Glutamatergic neuron (in vitro differentiated cells): ENCODE data around the gene STAT4. TPM values are rescaled to one million over a fixed set of nuclear protein-coding genes. Genes with fewer than 3 reads are reported as not detected.

Source experiments
- DNase-seq: peaks from one replicate; pipeline ENCODE4 v3.0.0; 2022
- H3K27ac Mint-ChIP-seq: one replicate; pipeline ENCODE4 v1.8.0; 2020; ENCODE audit warnings: mild to moderate bottlenecking, mixed read lengths, inconsistent platforms; ENCODE audit not compliant: unreplicated experiment
- H3K27me3 Mint-ChIP-seq: one replicate; pipeline ENCODE4 v1.8.0; 2020; ENCODE audit warnings: mild to moderate bottlenecking, moderate library complexity, mixed read lengths, inconsistent platforms; ENCODE audit not compliant: unreplicated experiment
- H3K36me3 Mint-ChIP-seq: one replicate; pipeline ENCODE4 v1.8.0; 2020; ENCODE audit warnings: mild to moderate bottlenecking, mixed read lengths, inconsistent platforms; ENCODE audit not compliant: unreplicated experiment
- H3K4me1 Mint-ChIP-seq: one replicate; pipeline ENCODE4 v1.8.0; 2020; ENCODE audit warnings: mild to moderate bottlenecking, low read depth, mixed read lengths, inconsistent platforms; ENCODE audit not compliant: unreplicated experiment
- H3K4me3 Mint-ChIP-seq: one replicate; pipeline ENCODE4 v1.8.0; 2020; ENCODE audit warnings: mild to moderate bottlenecking, mixed read lengths, inconsistent platforms; ENCODE audit not compliant: unreplicated experiment
- H3K9me3 Mint-ChIP-seq: one replicate; pipeline ENCODE4 v1.8.0; 2020; ENCODE audit warnings: mild to moderate bottlenecking, moderate library complexity, mixed read lengths, inconsistent platforms; ENCODE audit not compliant: unreplicated experiment
- total RNA-seq: library from RNA; stranded (reverse); fragmentation: NEBNext Ultra II Directional; extraction: Animal tissue kit (Norgen Biotek cat#: 25700); gene quantifications from one replicate; pipeline ENCODE4 v1.2.1, GENCODE V29; 2021; ENCODE audit not compliant: unreplicated experiment
- TF ChIP-seq, protein P1 (sequence below): fragments of 200-600 bp; sonication (generic); IDR thresholded peaks from one replicate; pipeline ENCODE4 v1.5.0; 2021; ENCODE audit not compliant: partially characterized antibody, unreplicated experiment

STAT4 gene
- total RNA-seq, 1 donor from 2014 or later: 0.74 TPM

DNA sequence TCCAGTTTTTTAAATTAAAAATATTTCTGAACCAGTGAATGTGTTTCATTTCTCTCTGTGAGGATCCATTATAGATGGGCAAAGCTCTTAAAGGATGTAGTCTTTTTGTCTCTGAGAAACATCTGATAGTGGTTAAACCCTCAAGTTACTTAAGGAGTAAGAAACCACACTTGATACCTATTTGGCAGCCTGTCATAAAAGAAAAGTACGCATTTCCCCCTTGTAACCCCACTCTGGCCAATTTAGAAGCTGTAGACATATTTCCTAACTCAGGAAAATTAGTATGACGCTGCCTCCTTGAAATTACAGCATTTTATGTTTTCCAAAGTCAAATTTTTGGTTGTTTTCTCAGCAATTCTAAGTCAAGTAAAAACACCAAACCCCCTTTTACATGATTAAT, 2.0 kb downstream of the STAT4 start:
- no peaks in the 10 kb centered on the region for H3K9me3 Mint-ChIP-seq
- TF ChIP-seq, protein P1, sequence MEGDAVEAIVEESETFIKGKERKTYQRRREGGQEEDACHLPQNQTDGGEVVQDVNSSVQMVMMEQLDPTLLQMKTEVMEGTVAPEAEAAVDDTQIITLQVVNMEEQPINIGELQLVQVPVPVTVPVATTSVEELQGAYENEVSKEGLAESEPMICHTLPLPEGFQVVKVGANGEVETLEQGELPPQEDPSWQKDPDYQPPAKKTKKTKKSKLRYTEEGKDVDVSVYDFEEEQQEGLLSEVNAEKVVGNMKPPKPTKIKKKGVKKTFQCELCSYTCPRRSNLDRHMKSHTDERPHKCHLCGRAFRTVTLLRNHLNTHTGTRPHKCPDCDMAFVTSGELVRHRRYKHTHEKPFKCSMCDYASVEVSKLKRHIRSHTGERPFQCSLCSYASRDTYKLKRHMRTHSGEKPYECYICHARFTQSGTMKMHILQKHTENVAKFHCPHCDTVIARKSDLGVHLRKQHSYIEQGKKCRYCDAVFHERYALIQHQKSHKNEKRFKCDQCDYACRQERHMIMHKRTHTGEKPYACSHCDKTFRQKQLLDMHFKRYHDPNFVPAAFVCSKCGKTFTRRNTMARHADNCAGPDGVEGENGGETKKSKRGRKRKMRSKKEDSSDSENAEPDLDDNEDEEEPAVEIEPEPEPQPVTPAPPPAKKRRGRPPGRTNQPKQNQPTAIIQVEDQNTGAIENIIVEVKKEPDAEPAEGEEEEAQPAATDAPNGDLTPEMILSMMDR: no peak
- H3K27ac Mint-ChIP-seq: no peak overlapping the region
- no peaks in the 10 kb centered on the region for H3K36me3 Mint-ChIP-seq
- peaks cover 2% of the 10 kb centered on the region for H3K27me3 Mint-ChIP-seq
- H3K4me1 Mint-ChIP-seq: no peaks in the 10 kb centered on the region
- no peak overlapping the region for H3K4me3 Mint-ChIP-seq
- DNase-seq: no peak

DNA sequence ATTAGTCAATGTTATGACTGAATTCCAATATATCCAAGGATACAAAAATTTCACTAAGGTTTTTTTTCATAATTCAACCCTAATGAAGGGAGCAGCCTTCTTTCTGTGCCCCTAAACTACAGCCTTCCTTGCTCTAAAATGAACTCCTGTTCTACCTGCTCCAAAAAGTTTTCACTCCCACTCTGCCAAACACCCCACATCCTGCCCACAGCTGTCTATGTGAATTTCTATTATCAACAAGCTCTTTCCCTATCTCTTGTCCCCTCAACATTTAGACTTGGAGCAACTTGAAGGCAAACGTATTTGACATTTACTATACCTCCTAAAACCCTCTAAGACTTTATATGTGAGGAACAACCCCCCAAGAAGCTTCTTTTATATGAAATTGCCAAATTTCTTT, 2.5 kb downstream of the STAT4 start:
- Mint-ChIP-seq H3K4me1 (no peaks in the 10 kb centered on the region), H3K4me3 (no peak overlapping the region), H3K27me3 (peaks cover 2% of the 10 kb centered on the region), H3K9me3 (no peaks in the 10 kb centered on the region), H3K36me3 (no peaks in the 10 kb centered on the region), H3K27ac (no peak overlapping the region)
- no peak for DNase-seq
- TF ChIP-seq, protein P1: no peak

DNA sequence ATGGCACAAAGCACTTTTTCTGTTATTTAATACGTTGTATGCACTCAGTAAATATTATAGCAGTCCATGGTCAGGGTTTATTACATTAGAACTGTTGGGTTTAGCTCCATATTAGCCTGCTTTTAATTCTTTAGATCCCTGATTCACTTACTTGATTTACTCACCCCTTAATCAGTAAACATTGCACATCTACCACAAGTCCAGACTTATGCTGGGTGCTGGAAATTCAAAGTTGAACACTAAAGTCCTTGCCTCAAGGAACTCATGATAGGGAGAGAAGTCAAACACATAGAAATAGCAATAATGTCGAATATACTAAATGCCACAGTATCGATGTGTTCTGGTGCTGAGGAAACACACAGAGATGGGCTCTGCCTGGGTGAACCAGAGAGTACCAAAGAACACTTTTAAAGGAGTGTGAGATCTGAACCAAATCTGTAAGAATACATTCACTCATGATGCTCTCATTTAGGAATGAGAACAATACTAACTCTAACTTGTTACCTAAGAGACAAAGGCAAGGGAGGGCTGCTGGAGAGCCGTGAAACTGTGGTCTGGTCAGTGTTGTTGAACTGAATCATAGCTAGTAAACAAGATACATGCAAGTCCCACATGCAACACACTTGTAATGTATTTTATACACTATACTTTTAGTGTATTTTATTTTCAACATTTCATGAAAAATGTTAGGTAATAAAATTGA, 4.9 kb downstream of the STAT4 start:
- Mint-ChIP-seq H3K36me3 (no peaks in the 10 kb centered on the region), H3K27ac (no peak overlapping the region), H3K4me3 (no peak overlapping the region), H3K9me3 (no peaks in the 10 kb centered on the region), H3K4me1 (no peaks in the 10 kb centered on the region), H3K27me3 (peaks cover 2% of the 10 kb centered on the region)
- TF ChIP-seq, protein P1: no peak
- DNase-seq: no peak

DNA sequence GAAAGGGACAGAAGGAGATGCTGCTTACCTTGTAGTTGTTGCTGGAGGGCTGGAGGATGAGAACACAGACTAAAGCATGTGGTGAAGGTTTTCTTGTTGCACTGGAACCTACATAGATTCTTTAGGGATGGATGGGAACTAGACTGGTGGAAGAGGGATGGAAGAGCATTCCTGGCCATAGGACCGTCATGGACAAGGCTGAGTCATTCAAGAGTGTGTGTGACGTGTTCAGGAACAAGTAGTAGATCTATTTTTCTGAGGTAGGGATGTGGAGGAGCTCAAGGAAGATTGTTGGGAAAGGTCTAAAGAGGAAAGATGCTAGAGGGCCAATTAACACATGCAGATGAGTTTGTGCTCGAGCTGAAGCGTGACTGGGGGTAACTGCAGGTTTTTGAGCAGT, 6.6 kb downstream of the STAT4 start:
- Mint-ChIP-seq H3K27me3 (peaks cover 2% of the 10 kb centered on the region), H3K4me1 (no peaks in the 10 kb centered on the region), H3K27ac (no peak overlapping the region), H3K9me3 (no peaks in the 10 kb centered on the region), H3K36me3 (no peaks in the 10 kb centered on the region), H3K4me3 (no peak overlapping the region)
- TF ChIP-seq, protein P1: no peak
- no peak for DNase-seq

DNA sequence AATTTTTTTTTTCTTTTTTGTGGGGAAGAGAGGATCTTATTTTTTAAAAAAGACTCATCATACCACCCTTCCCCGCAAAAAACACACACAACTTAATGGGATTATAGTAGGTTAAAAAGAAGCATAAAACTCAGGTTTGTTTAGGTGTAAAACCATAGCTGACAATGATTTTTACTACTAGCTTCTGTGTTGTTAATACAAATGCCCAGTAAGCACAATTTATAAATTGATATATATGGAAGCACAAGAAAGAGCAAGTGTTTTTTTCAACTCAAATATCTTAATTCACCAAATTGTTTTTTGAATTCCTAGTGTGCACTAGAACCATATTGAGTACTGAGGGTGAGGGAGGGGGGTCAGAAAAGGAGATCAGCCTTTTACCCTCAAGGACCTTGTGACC, 7.0 kb downstream of the STAT4 start:
- TF ChIP-seq, protein P1: no peak
- DNase-seq: no peak
- Mint-ChIP-seq H3K4me1 (no peaks in the 10 kb centered on the region), H3K9me3 (no peaks in the 10 kb centered on the region), H3K27ac (no peak overlapping the region), H3K4me3 (no peak overlapping the region), H3K27me3 (peaks cover 2% of the 10 kb centered on the region), H3K36me3 (no peaks in the 10 kb centered on the region)
